IPS DF 19.7 (cell line): ENCODE results near the gene FSD1.
"Not testable (repeated sequence)": the region's sequence is repeated elsewhere in the genome, so short reads cannot be mapped to it uniquely, and the experiment has no call there.

Source experiments
- DNase-seq: peaks from one replicate; pipeline ENCODE4 v3.0.0-alpha.2; 2013; ENCODE audit warnings: low read depth, low spot score

The FSD1 gene

DNA sequence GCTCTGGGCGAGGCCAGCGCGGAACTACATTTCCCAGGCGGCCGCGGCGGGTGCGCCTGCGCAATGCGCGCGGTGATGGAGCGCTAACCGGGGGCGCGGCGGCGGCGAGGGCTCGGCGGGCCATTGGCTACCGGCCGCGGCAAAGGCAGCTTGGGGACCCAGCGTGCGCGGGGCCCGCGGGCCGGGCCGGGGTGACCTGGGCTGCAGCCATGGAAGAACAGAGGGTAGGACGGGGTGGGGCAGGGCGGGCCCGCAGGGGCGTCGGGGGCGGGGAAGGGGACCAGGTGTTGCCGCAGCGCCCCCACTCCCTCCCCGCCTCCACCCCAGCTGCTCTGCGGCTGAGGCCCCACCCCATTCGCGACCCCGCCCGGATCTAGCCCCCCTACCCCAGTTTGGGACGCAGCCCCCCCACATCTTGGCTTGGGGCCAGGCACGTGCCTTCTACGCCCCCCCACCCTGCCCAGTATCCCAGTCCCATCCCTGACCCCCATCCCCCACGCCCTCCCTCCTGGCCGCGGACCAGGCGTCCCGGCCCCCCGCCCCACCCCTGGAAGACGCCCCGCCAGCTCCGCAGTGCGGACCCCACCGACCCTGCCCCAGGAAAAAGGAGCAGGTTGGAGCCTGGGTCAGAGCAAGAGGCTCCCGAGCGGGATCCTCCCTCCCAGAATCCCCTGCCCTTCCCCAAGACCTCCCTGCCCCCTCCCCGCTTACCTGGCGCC lies at the start of gene FSD1:
Gene FSD1, plus strand, starts transcription at position 61 of the 719 bp plus-strand sequence. Its CDS starts 149 bp downstream, at position 210.
- no peak for DNase-seq

GRCh38 chr19:4256563-4256962 lies 47.8 kb upstream of the FSD1 start:
- no peak for DNase-seq

GRCh38 chr19:4257025-4257424 lies 47.4 kb upstream of the FSD1 start:
- DNase-seq, result no peak

GRCh38 chr19:4258181-4258580 lies 46.2 kb upstream of the FSD1 start:
- DNase-seq, result no peak

DNA sequence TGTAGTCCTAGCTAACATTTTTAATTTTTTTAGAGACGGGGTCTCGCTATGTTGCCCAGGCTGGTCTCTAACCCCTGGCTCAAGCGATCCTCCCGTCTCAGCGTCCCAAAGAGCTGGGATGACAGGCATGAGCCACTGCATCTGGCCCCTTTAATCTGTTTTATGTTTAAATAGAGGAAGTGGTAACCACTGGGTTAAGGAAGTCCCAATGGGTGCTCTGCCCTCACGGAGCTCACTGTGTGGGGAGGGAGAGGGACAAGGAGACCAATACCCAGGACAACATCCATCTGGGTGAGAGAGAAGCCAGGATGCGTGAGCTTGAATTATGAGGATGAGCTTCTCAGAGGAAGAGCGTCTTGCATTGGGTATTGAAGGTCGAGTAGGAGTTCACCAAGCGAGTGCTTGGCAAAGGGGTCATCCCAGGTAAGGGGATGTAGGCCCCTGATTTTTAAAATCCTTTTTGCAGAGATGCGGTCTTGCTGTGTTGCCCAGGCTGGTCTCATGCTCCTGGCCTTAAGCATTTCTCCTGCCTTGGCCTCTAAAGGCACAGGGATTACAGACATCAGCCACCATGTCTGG lies 43.7 kb upstream of the FSD1 start:
- DNase-seq, result no peak

DNA sequence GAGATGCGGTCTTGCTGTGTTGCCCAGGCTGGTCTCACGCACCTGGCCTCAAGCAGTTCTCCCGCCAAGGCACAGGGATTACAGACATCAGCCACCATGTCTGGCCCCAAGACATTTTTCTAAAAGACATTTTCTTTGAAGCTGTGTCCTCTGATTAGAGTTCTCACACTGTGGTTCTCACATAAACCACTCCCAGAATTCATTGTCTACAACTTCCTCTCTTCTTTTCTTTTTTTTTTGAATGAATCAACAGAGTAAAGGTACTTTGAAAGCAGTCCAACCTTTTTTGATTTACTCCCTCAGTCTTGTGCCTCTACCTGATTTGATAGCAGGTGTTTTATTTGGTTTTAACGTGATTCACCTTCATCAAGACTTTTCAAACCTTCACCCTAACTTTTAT lies 39.6 kb upstream of the FSD1 start:
- DNase-seq, result no peak

DNA sequence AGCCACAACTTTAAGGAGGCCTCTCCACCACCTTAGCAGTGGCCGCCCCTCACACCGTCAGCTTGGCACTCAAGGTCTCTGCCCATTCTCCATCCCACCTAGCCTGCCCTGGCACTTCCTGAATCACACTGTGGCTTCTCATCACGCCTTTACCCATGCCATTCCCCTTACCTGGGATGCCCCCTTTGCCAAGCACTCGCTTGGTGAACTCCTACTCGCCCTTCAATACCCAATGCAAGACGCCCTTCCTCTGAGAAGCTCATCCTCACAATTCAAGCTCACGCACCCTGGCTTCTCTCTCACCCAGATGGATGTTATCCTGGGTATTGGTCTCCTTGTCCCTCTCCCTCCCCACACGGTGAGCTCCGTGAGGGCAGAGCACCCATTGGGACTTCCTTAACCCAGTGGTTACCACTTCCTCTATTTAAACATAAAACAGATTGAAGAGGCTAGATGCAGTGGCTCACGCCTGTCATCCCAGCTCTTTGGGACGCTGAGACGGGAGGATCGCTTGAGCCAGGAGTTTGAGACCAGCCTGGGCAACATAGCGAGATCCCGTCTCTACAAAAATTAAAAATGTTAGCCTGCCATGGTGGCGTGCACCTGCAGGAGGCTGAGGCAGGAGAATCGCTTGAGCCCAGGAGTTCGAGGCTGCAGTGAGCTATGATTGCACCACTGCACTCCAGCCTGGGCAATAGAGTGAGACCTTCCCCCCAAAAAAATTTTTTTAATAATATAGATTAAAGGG lies 38.0 kb upstream of the FSD1 start:
- no peak for DNase-seq

DNA sequence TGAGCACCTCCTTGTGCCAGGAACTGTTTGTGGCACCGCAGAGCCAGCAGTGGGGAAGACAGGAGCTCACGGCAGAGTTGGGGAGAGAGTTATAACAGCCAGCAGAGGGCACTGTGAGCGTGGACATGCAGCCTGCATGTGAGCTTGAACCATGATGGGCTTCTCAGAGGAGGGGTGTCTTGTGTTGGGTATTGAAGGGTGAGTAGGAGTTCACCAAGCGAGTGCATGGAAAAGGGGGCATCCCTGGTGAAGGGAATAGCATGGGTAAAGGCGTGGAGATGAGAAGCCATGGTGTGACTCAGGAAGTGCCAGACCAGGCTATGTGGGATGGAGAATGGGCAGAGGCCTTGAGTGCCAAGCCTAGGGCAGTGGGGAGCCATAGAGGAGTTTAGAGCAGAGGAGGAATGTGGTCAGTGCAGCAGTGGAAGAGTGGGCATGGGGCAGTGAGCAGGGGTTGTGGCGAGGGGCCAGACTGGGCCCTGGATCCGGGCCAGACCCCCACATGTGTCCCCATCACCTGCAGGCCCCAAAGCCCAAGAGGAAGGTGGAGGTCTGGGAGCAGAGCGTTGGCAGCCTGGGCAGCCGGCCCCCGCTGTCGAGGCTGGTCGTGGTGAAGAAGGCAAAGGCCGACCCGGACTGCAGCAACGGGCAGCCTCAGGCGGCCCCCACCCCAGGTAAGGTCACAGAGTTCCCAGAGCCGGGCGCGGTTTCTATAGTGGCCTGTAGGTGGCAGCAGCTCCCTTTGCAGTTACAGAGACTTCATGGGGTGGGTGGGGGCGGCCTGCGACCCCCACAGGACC lies 37.1 kb upstream of the FSD1 start:
- peak; percentile 69 for DNase-seq

DNA sequence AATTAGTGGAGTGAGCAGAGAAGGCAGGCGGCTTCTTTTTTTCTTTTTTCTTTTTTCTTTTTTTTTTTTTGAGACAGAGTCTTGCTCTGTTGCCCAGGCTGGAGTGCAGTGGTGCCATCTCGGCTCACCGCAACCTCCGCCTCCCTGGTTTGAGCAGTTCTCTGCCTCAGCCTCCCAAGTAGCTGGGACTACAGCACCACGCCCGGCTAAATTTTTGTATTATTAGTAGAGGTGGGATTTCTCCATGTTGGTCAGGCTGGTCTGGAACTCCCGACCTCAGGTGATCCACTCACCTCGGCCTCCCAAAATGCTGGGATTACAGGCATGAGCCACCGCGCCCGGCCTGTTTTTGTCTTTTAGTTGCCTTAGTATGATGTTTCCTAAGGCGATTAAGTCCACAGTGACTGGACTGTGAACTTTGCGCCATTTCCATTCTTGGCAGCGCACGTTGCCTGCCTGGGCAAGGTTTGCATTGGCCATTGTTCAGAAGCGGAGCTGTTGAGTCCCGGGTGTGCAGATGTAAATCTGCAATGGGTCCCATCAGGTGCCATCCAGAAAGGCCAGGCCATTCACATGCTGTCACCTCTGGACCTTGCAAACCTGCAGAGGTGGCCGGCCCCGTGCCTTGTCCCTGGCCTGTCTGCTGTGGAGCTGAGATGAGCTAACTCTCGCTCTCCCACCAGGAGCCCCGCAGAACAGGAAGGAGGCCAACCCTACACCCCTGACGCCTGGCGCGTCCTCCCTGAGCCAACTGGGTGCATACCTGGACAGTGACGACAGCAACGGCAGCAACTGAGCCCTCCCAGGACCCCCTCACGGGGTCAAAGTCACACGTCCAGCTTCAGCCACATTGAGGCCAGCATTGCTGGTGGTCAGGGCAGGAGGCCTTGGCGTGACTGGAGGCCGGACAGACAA lies 36.2 kb upstream of the FSD1 start:
- no peak for DNase-seq

- DNase-seq, result no peak
Observed at GRCh38 chr19:4268816-4269430, 35.5 kb upstream of the FSD1 start.

DNA sequence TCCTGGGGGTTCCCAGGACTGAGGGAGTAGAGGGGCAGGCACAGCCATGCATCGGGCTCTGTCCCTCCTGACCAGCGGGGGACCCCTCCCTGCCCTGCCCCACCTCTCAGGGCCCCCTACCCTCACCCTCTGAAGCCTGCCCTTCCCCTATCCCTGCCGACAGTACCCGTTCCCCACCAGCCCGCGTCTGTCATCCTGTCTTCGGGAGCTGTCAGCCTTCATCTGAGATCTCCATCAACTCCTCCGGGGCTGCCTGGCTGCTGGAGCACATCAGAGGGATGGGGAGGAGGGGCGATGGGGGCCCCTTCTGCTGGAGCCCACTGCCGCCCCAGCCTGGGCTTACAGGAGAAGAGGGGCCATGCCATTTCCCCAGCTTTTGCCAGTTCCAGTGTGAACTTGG lies 31.5 kb upstream of the FSD1 start:
- DNase-seq, result no peak

DNA sequence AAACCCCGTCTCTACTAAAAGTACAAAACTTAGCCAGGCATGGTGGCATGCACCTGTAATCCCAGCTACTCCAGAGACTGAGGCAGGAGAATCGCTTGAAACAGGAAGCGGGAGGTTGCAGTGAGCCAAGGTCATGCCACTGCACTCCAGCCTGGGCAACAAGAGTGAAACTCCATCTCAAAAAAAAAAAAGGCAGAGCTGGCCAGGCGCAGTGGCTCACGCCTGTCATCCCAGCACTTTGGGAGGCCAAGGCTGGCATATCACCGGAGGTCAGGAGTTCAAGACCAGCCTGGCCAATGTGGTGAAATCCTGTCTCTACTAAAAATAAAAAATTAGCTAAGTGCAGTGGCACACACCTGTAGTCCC lies 30.1 kb upstream of the FSD1 start:
- not testable (repeated sequence) for DNase-seq

GRCh38 chr19:4277191-4277696 lies 27.2 kb upstream of the FSD1 start:
- DNase-seq, result no peak

- DNase-seq, result no peak
Observed at GRCh38 chr19:4278010-4278409, 26.4 kb upstream of the FSD1 start.

- DNase-seq, result no peak
Observed at GRCh38 chr19:4278419-4279266, 25.8 kb upstream of the FSD1 start, which contains the start of gene SHD. Gene SHD, plus strand, starts transcription at chr19:4279266. Its CDS starts 798 bp downstream, at chr19:4280064.

DNA sequence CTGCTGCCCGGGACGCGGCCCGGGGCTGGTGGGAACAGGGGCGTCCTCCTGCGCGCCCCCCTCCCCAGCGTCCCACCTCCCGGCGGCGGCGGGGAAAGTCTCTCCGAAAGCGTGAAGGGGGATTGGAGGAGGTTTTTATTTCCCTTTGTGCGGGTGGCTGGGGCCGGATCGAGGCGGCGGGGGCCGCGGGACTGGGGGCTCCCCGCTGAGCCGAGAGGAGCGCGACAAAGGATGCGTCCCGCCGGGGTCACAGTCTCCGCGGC lies 25.2 kb upstream of the FSD1 start:
- DNase-seq, result no peak

GRCh38 chr19:4279530-4280422 lies 24.6 kb upstream of the FSD1 start:
- DNase-seq, result no peak

- DNase-seq, result peak; percentile 91
Observed at GRCh38 chr19:4284176-4284958, 20.0 kb upstream of the FSD1 start.
